GM12878 (cell line): ENCODE results near the gene SLC41A1. TPM values are rescaled to one million over a fixed set of nuclear protein-coding genes. Genes with fewer than 3 reads are reported as not detected.

ENCODE experiments used
- ATAC-seq: fragments of 200-7000 bp; cut with Tn5 transposase; 3 replicates; pipeline ENCODE4 v1.9.1; 2020; ENCODE audit warnings: mild to moderate bottlenecking, moderate library complexity
- BruUV-seq: library from RNA; stranded (reverse); fragments of 400-500 nt; replicated peaks from 2 replicates; lab custom pipeline; 2021; lab: Mats Ljungman, UMichigan
- CTCF ChIA-PET: fragments of 300-600 bp; sonication (Branson Sonifier 250); formaldehyde crosslinking; extraction: SDS; loops from one replicate; lab custom pipeline; 2021; ENCODE audit warnings: inconsistent platforms; lab: Yijun Ruan, JAX
- POLR2A ChIA-PET: fragments of 350-600 bp; formaldehyde crosslinking; extraction: SDS; loops from one replicate; lab custom pipeline; 2021; ENCODE audit warnings: inconsistent platforms; lab: Charles Lee
- RAD21 ChIA-PET: fragments of 300-600 bp; sonication (Branson Sonifier 250); formaldehyde crosslinking; loops from one replicate; lab custom pipeline; 2023; ENCODE audit warnings: antibody characterized with exemption; ENCODE audit not compliant: unreplicated experiment; lab: Charles Lee
- SMC1A ChIA-PET: fragments of 300-600 bp; sonication (Branson Sonifier 250); formaldehyde crosslinking; loops from one replicate; lab custom pipeline; 2023; ENCODE audit not compliant: unreplicated experiment, uncharacterized antibody; lab: Charles Lee
- DNase-seq: peaks from one replicate; pipeline ENCODE4 v3.0.0-alpha.2; 2011; ENCODE audit warnings: low read depth, low spot score
- FAIRE-seq: peaks from 3 replicates; lab custom pipeline; 2011; peaks lifted over from hg19 to GRCh38; lab: Jason Lieb, UNC
- H2AFZ ChIP-seq: 2 replicates; pipeline ENCODE4 v1.6.0; 2011; ENCODE audit warnings: low read depth, low read length, control low read depth; ENCODE audit not compliant: control insufficient read depth
- H3K27ac ChIP-seq: 2 replicates; pipeline ENCODE4 v1.5.1; 2011; ENCODE audit warnings: control low read depth; ENCODE audit not compliant: control insufficient read depth, insufficient read depth
- H3K27me3 ChIP-seq, 2 experiments: replicated peaks in 1 of 2; 2 replicates each; pipeline versions ENCODE4 v1.6.0 to v1.6.1; 2011; ENCODE audit warnings: low read length in 1 of 2; ENCODE audit not compliant: control insufficient read depth in 2 of 2, insufficient read depth in 2 of 2
- H3K36me3 ChIP-seq, 2 experiments: 2 replicates each; pipeline ENCODE4 v1.5.1; 2011; ENCODE audit warnings: low read length in 1 of 2; ENCODE audit not compliant: control insufficient read depth in 2 of 2, insufficient read depth in 2 of 2
- H3K4me1 ChIP-seq: 2 replicates; pipeline ENCODE4 v1.6.1; 2011; ENCODE audit warnings: mild to moderate bottlenecking, low read length, moderate library complexity, mixed read lengths; ENCODE audit not compliant: control insufficient read depth, insufficient read depth
- H3K4me2 ChIP-seq: 2 replicates; pipeline ENCODE4 v1.6.0; 2011; ENCODE audit warnings: control low read depth; ENCODE audit not compliant: control insufficient read depth, insufficient read depth
- H3K4me3 ChIP-seq: fragments of 200-600 bp; sonication (generic); 2 replicates; pipeline ENCODE4 v1.5.1; 2016
- H3K79me2 ChIP-seq: 2 replicates; pipeline ENCODE4 v1.6.0; 2011; ENCODE audit warnings: low read length; ENCODE audit not compliant: control insufficient read depth, insufficient read depth
- H3K9ac ChIP-seq: 2 replicates; pipeline ENCODE4 v1.8.0; 2011; ENCODE audit warnings: low read length, control low read depth, mixed read lengths; ENCODE audit not compliant: control insufficient read depth, insufficient read depth
- H3K9me3 ChIP-seq: replicated peaks from 3 replicates; pipeline ENCODE4 v1.5.1; 2011; ENCODE audit warnings: mild to moderate bottlenecking, low read length; ENCODE audit not compliant: control insufficient read depth, insufficient read depth
- H4K20me1 ChIP-seq: 2 replicates; pipeline ENCODE4 v1.6.0; 2011; ENCODE audit not compliant: control insufficient read depth, insufficient read depth
- CBX5 ChIP-seq: sonication (generic); IDR thresholded peaks from 2 replicates; pipeline ENCODE4 v1.6.1; 2016; ENCODE audit warnings: low read depth, moderate library complexity, mild to moderate bottlenecking, inconsistent platforms
- CHD2 ChIP-seq: IDR thresholded peaks from 2 replicates; pipeline ENCODE4 v1.6.1; 2011; ENCODE audit warnings: low read depth, low read length, improper control_type of control experiment, borderline replicate concordance
- DPF2 ChIP-seq: fragments of 450-650 bp; IDR thresholded peaks from 2 replicates; pipeline ENCODE4 v1.6.1; 2017; ENCODE audit warnings: mild to moderate bottlenecking
- ETV6 ChIP-seq, 2 experiments: fragments of 450-650 bp in 1 of 2; IDR thresholded peaks in 1 of 2; conservative IDR thresholded peaks in 1 of 2; 2 replicates each; pipeline ENCODE4 v1.6.1; 2014; ENCODE audit warnings: antibody characterized with exemption in 1 of 2, borderline replicate concordance in 1 of 2, low read depth in 1 of 2, mild to moderate bottlenecking in 1 of 2, moderate library complexity in 1 of 2
- GATAD2B ChIP-seq: fragments of 450-650 bp; conservative IDR thresholded peaks from 2 replicates; pipeline ENCODE4 v1.6.1; 2017; ENCODE audit warnings: low read depth, mild to moderate bottlenecking, moderate library complexity
- HDAC6 ChIP-seq: fragments of 200-600 bp; sonication (generic); IDR thresholded peaks from one replicate; pipeline ENCODE4 v1.8.0; 2017; ENCODE audit warnings: antibody characterized with exemption; ENCODE audit not compliant: unreplicated experiment
- HDGF ChIP-seq: fragments of 450-650 bp; IDR thresholded peaks from 2 replicates; pipeline ENCODE4 v1.6.1; 2016; ENCODE audit warnings: antibody characterized with exemption
- IKZF1 ChIP-seq: fragments of 450-650 bp; conservative IDR thresholded peaks from 2 replicates; pipeline ENCODE4 v1.6.1; 2017; ENCODE audit warnings: antibody characterized with exemption, mild to moderate bottlenecking
- MTA2 ChIP-seq: fragments of 450-650 bp; IDR thresholded peaks from 2 replicates; pipeline ENCODE4 v1.6.1; 2016; ENCODE audit warnings: low read depth, mild to moderate bottlenecking, moderate library complexity
- NR2C1 ChIP-seq: fragments of 450-650 bp; IDR thresholded peaks from 2 replicates; pipeline ENCODE4 v1.6.1; 2017; ENCODE audit warnings: antibody characterized with exemption, mild to moderate bottlenecking, moderate library complexity
- SMAD5 ChIP-seq: IDR thresholded peaks from 2 replicates; pipeline ENCODE4 v1.6.1; 2016; ENCODE audit warnings: antibody characterized with exemption, low read depth
- SMC3 ChIP-seq: IDR thresholded peaks from 2 replicates; pipeline ENCODE4 v1.6.1; 2011; ENCODE audit warnings: low read length, improper control_type of control experiment, borderline replicate concordance
- TARDBP ChIP-seq: IDR thresholded peaks from 2 replicates; pipeline ENCODE4 v1.6.1; 2016; ENCODE audit warnings: borderline replicate concordance
- TCF3 ChIP-seq: IDR thresholded peaks from 2 replicates; pipeline ENCODE4 v1.6.1; 2012; ENCODE audit warnings: low read depth, mild to moderate bottlenecking, low read length, borderline replicate concordance; ENCODE audit not compliant: insufficient read depth
- ZNF622 ChIP-seq: fragments of 450-650 bp; IDR thresholded peaks from 2 replicates; pipeline ENCODE4 v1.6.1; 2017; ENCODE audit warnings: mild to moderate bottlenecking, inconsistent platforms
- WGBS: methylation state at CpG from one replicate; pipeline ENCODE4 v1.1.6; 2016; ENCODE audit warnings: low lambda C conversion rate; ENCODE audit not compliant: insufficient replicate concordance, insufficient coverage; ENCODE audit errors: missing lambda C conversion rate; 5-methylcytosine and 5-hydroxymethylcytosine counted together
- in situ Hi-C: fragments of 300-500 bp; cut with MboI; formaldehyde crosslinking; loops from 9 replicates; pipeline ENCODE4 v1.14.3; 2018; ENCODE audit warnings: mixed read lengths
- intact Hi-C: fragments of 100-400 bp; cut with micrococcal nuclease; formaldehyde crosslinking; loops from one replicate; pipeline ENCODE4 v1.14.2; 2022; ENCODE audit not compliant: unreplicated experiment
- polyA plus RNA-seq, 11 experiments: library from polyadenylated mRNA; depleted of rRNA in 4 of 11; unstranded in 6 of 11; stranded (reverse) in 5 of 11; fragments of >200 nt; fragmentation: Nextera tagmentation in 4 of 11; fragmentation: Illumina TruSeq in 1 of 11; extraction: Ambion mirVana in 4 of 11; extraction: Trizol in 1 of 11; gene quantifications; 1 replicate in 1 of 11; 2 replicates in 10 of 11; pipeline versions ENCODE4 v1.2.1 to v1.2.3, GENCODE V29; 2011 to 2016; ENCODE audit warnings: inconsistent platforms in 2 of 11, missing spikeins in 2 of 11, low read depth in 1 of 11
- total RNA-seq, 4 experiments: library from RNA; depleted of rRNA in 3 of 4; stranded (reverse); fragments of >200 nt in 3 of 4; fragmentation: Illumina TruSeq in 1 of 4; extraction: Trizol in 1 of 4; gene quantifications; 2 replicates each; pipeline versions ENCODE4 v1.2.1 to v1.2.3, GENCODE V29; 2013 to 2021
- TF ChIP-seq, protein P1 (sequence below): IDR thresholded peaks from 2 replicates; pipeline ENCODE4 v1.6.1; 2011; ENCODE audit warnings: mild to moderate bottlenecking, low read depth, low read length, moderate library complexity; ENCODE audit not compliant: insufficient replicate concordance
- TF ChIP-seq, protein P2 (sequence below): fragments of 150-350 bp; IDR thresholded peaks from 2 replicates; pipeline ENCODE4 v1.6.1; 2014; ENCODE audit warnings: mild to moderate bottlenecking, low read depth, low read length
- TF ChIP-seq, protein P3 (sequence below): IDR thresholded peaks from 2 replicates; pipeline ENCODE4 v1.6.1; 2011; ENCODE audit warnings: borderline replicate concordance, low read depth, mild to moderate bottlenecking, moderate library complexity, mixed read lengths, low read length; ENCODE audit not compliant: insufficient read depth; ENCODE audit errors: extremely low read length

SLC41A1 gene
- total and polyA plus RNA-seq, 10 of the 15 experiments (the other 5 are each of a cell fraction or from before 2014, with no cell fraction given) = 0.13 to 11.3 (median 0.42) TPM

DNA sequence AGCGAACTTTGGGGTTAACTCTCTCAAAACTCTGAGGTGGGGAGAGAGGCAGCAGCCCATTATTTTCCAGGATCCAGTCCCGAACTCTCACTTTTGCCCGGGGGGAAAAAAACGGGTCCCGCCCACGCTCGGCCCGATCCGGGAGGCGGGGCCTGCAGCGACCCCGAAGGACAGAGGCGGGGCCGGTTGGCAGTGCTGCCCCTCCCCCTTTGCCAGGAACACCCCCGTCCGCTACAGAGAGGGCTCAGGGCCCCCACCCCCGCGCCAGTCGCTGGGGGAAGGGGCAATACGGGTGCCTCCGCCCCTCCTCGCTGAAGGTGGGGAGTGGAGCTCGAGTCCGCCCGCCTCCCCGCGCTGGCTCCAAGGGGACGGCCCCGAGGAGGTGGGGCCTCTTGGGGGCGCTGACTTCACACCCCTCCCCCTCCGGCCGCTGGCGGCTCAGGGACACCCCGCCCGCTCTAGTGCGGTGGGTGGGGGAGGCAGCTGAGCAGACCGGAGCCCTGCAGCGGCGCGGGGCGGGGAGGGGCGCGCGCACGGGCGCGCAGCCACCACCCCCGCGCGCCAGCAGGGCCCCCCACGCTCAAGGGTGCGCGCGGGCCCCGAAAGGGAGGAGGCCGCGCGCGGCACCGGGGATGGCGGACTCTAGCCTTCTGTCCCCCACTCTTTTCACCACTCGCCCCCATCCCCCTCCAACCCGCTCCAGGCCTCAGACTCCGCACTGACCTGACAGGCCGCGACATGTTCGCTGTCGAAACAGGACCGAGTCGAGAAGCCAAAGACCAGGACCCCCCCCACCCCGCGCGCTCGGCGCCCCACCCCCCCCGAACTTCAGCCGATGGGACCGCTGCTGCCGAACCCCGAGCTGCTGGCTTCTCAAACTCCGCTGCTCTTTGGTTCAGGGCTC, 63.5 kb downstream of the SLC41A1 start:
- ChIA-PET POLR2A (interaction anchor here (0.6 to 2.5 kb wide), 11 partner anchors 13 to 157 kb away, joined by 3 to 21 read pairs (median 4); partner anchors contain the start of gene RAB29), RAD21 (interaction anchor here (0.6 to 2.1 kb wide), 13 partner anchors 24 to 464 kb away, joined by 3 to 34 read pairs (median 5); partner anchors contain the start of genes ELK4 and RAB29), SMC1A (interaction anchor here (1.0 to 4.0 kb wide), 6 partner anchors 24 to 117 kb away, joined by 3 to 30 read pairs (median 4); no protein-coding TSS in a partner anchor), CTCF (interaction anchor here (1.2 to 2.3 kb wide), 5 partner anchors 24 to 91 kb away, joined by 3 to 15 read pairs (median 7); partner anchors contain the start of gene RAB29)
- ATAC-seq (peak; percentile 86), DNase-seq (peak; percentile 82), FAIRE-seq (peak; percentile 47)
- Histone ChIP-seq H3K9me3 (no peaks in the 10 kb centered on the region; the same call in 1 of the 3 replicates), H3K27ac (peak overlapping the region; percentile 99), H3K27me3 (no peaks in the 10 kb centered on the region), H4K20me1 (0 out of 2 replicates have a peak, but pooled peaks cover 3% of the 10 kb centered on the region), H3K4me1 (peaks cover 4% of the 10 kb centered on the region), H3K4me2 (no peak overlapping the region), H3K36me3 (0 out of 4 replicates have a peak, but pooled peaks cover 0 to 9% of the 10 kb centered on the region in 2 experiments), H3K4me3 (peak overlapping the region; percentile 90), H2AFZ (no peak overlapping the region), H3K9ac (peak overlapping the region; percentile 94), H3K79me2 (peaks cover 53% of the 10 kb centered on the region)
- 1% methylated on average over 41 of the region's 81 CpGs for WGBS
- no TSS peak for BruUV-seq
- intact Hi-C loops (loop anchor here (1.0 kb wide), 1 partner anchor 25 kb away; no protein-coding TSS in a partner anchor), in situ Hi-C loops (no loop called here)
- TF ChIP-seq SMC3 (no peak), MTA2 (peak; percentile 42; the same call in 1 of the 2 replicates), NR2C1 (peak; percentile 12; the same call in 1 of the 2 replicates), ETV6 (conservative IDR thresholded peaks at IDR 0.05 in 1 of 2, IDR thresholded peaks at IDR 0.05 in 1 of 2; ENCODE audit: borderline replicate concordance in 1 of 2, low read depth in 1 of 2) (peak in 1 of 2 experiments; percentile 30; a peak in 1 of 4 replicates), SMAD5 (peak; percentile 17; the same call in 1 of the 2 replicates), CBX5 (peak; percentile 48; the same call in 1 of the 2 replicates), TCF3 (peak; percentile 68; the same call in 1 of the 2 replicates), TARDBP (0 out of 2 replicates have a peak, but pooled peaks have one; percentile 20), DPF2 (peak; percentile 83), ZNF622 (no peak), IKZF1 (peak; percentile 92), CHD2 (peak; percentile 89), GATAD2B (peak; percentile 96), HDAC6 (peak; percentile 60), HDGF (peak; percentile 94)
- TF ChIP-seq, protein P1, sequence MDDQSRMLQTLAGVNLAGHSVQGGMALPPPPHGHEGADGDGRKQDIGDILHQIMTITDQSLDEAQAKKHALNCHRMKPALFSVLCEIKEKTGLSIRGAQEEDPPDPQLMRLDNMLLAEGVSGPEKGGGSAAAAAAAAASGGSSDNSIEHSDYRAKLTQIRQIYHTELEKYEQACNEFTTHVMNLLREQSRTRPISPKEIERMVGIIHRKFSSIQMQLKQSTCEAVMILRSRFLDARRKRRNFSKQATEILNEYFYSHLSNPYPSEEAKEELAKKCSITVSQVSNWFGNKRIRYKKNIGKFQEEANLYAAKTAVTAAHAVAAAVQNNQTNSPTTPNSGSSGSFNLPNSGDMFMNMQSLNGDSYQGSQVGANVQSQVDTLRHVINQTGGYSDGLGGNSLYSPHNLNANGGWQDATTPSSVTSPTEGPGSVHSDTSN = no peak
- TF ChIP-seq, protein P2, sequence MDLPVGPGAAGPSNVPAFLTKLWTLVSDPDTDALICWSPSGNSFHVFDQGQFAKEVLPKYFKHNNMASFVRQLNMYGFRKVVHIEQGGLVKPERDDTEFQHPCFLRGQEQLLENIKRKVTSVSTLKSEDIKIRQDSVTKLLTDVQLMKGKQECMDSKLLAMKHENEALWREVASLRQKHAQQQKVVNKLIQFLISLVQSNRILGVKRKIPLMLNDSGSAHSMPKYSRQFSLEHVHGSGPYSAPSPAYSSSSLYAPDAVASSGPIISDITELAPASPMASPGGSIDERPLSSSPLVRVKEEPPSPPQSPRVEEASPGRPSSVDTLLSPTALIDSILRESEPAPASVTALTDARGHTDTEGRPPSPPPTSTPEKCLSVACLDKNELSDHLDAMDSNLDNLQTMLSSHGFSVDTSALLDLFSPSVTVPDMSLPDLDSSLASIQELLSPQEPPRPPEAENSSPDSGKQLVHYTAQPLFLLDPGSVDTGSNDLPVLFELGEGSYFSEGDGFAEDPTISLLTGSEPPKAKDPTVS = 0 out of 2 replicates have a peak, but pooled peaks have one; percentile 11
- TF ChIP-seq, protein P3, sequence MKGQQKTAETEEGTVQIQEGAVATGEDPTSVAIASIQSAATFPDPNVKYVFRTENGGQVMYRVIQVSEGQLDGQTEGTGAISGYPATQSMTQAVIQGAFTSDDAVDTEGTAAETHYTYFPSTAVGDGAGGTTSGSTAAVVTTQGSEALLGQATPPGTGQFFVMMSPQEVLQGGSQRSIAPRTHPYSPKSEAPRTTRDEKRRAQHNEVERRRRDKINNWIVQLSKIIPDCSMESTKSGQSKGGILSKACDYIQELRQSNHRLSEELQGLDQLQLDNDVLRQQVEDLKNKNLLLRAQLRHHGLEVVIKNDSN = peak; percentile 3
